WTC11 (cell line): ENCODE data around the gene TAC3. TPM values are rescaled to one million over a fixed set of nuclear protein-coding genes. Genes with fewer than 3 reads are reported as not detected.

Experiments used
- ATAC-seq: fragments of 200-7000 bp; cut with Tn5 transposase; 2 replicates; pipeline ENCODE4 v1.10.0; 2021; ENCODE audit warnings: mild to moderate bottlenecking, moderate library complexity
- CTCF ChIA-PET: fragments of 300-600 bp; sonication (Branson Sonifier 250); formaldehyde crosslinking; loops from one replicate; lab custom pipeline; 2021; ENCODE audit warnings: antibody characterized with exemption; lab: Charles Lee
- POLR2A ChIA-PET: fragments of 350-600 bp; sonication (Branson Sonifier 250); formaldehyde crosslinking; loops from one replicate; lab custom pipeline; 2021; ENCODE audit warnings: antibody characterized with exemption; lab: Charles Lee
- DNase-seq: peaks from one replicate; pipeline ENCODE4 v3.0.0; 2021; ENCODE audit warnings: low spot score
- H3K27ac Mint-ChIP-seq: 2 replicates; pipeline ENCODE4 v1.8.0; 2021; ENCODE audit warnings: mixed read lengths
- H3K27me3 Mint-ChIP-seq: 2 replicates; pipeline ENCODE4 v1.8.0; 2021; ENCODE audit warnings: low read depth, mild to moderate bottlenecking, moderate library complexity, mixed read lengths
- H3K36me3 Mint-ChIP-seq: 2 replicates; pipeline ENCODE4 v1.8.0; 2021; ENCODE audit warnings: mixed read lengths
- H3K4me1 Mint-ChIP-seq: 2 replicates; pipeline ENCODE4 v1.8.0; 2022; ENCODE audit warnings: mixed read lengths
- H3K4me3 Mint-ChIP-seq: 2 replicates; pipeline ENCODE4 v1.8.0; 2021; ENCODE audit warnings: mild to moderate bottlenecking, moderate library complexity, mixed read lengths
- H3K9me3 Mint-ChIP-seq: 2 replicates; pipeline ENCODE4 v1.8.0; 2021; ENCODE audit warnings: mixed read lengths
- EMX1 ChIP-seq: fragments of 250-450 bp; sonication (Bioruptor Pico); IDR thresholded peaks from 2 replicates; pipeline ENCODE4 v1.8.0; 2021; ENCODE audit warnings: mild to moderate bottlenecking
- ESRRA ChIP-seq: sonication (generic); formaldehyde crosslinking; IDR thresholded peaks from 2 replicates; pipeline ENCODE4 v1.8.1; 2022; ENCODE audit warnings: mild to moderate bottlenecking, missing genetic modification reagents, borderline replicate concordance
- GABPB1 ChIP-seq: sonication (generic); formaldehyde crosslinking; IDR thresholded peaks from 2 replicates; pipeline ENCODE4 v1.8.1; 2023; ENCODE audit warnings: mild to moderate bottlenecking, missing genetic modification reagents
- HMGXB4 ChIP-seq: sonication (generic); formaldehyde crosslinking; IDR thresholded peaks from 2 replicates; pipeline ENCODE4 v1.8.1; 2023; ENCODE audit warnings: mild to moderate bottlenecking, moderate library complexity, missing genetic modification reagents
- IRF2 ChIP-seq: sonication (generic); formaldehyde crosslinking; IDR thresholded peaks from 2 replicates; pipeline ENCODE4 v1.8.0; 2022; ENCODE audit warnings: low read depth, missing genetic modification reagents, borderline replicate concordance
- MYBL2 ChIP-seq: sonication (generic); formaldehyde crosslinking; IDR thresholded peaks from 2 replicates; pipeline ENCODE4 v1.8.1; 2023; ENCODE audit warnings: mild to moderate bottlenecking, moderate library complexity, missing genetic modification reagents
- NFATC4 ChIP-seq: fragments of 250-450 bp; sonication (Bioruptor Pico); IDR thresholded peaks from 2 replicates; pipeline ENCODE4 v1.9.0; 2021; ENCODE audit warnings: mild to moderate bottlenecking
- NFYB ChIP-seq: sonication (generic); formaldehyde crosslinking; conservative IDR thresholded peaks from 2 replicates; pipeline ENCODE4 v1.8.0; 2022; ENCODE audit warnings: low read depth, missing genetic modification reagents
- NR2C2 ChIP-seq: sonication (generic); formaldehyde crosslinking; IDR thresholded peaks from 2 replicates; pipeline ENCODE4 v1.8.0; 2022; ENCODE audit warnings: mild to moderate bottlenecking, missing genetic modification reagents
- PREB ChIP-seq: sonication (generic); formaldehyde crosslinking; IDR thresholded peaks from 2 replicates; pipeline ENCODE4 v1.8.1; 2022; ENCODE audit warnings: mild to moderate bottlenecking, missing genetic modification reagents, moderate library complexity, borderline replicate concordance
- PRRX2 ChIP-seq: fragments of 250-450 bp; sonication (Bioruptor Pico); IDR thresholded peaks from 2 replicates; pipeline ENCODE4 v1.8.0; 2021; ENCODE audit warnings: mild to moderate bottlenecking
- RORB ChIP-seq: fragments of 250-450 bp; sonication (Bioruptor Pico); IDR thresholded peaks from 2 replicates; pipeline ENCODE4 v1.9.0; 2021; ENCODE audit warnings: mild to moderate bottlenecking
- TP53 ChIP-seq: sonication (generic); formaldehyde crosslinking; IDR thresholded peaks from 2 replicates; pipeline ENCODE4 v1.8.1; 2023; ENCODE audit warnings: mild to moderate bottlenecking, missing genetic modification reagents
- ZNF121 ChIP-seq: sonication (generic); formaldehyde crosslinking; IDR thresholded peaks from 2 replicates; pipeline ENCODE4 v1.8.0; 2023; ENCODE audit warnings: missing genetic modification reagents
- ZNF138 ChIP-seq: sonication (generic); formaldehyde crosslinking; conservative IDR thresholded peaks from 2 replicates; pipeline ENCODE4 v1.8.1; 2022; ENCODE audit warnings: mild to moderate bottlenecking, moderate library complexity, missing genetic modification reagents
- ZNF317 ChIP-seq: sonication (generic); formaldehyde crosslinking; IDR thresholded peaks from 2 replicates; pipeline ENCODE4 v1.8.1; 2023; ENCODE audit warnings: low read depth, mild to moderate bottlenecking, moderate library complexity, missing genetic modification reagents, borderline replicate concordance
- ZNF396 ChIP-seq: fragments of 250-450 bp; sonication (Bioruptor Pico); IDR thresholded peaks from 2 replicates; pipeline ENCODE4 v1.8.0; 2021; ENCODE audit warnings: mild to moderate bottlenecking, moderate library complexity, borderline replicate concordance
- ZNF416 ChIP-seq: fragments of 250-450 bp; sonication (Bioruptor Pico); IDR thresholded peaks from 2 replicates; pipeline ENCODE4 v1.9.0; 2021; ENCODE audit warnings: mild to moderate bottlenecking, inconsistent platforms
- total RNA-seq: library from RNA; stranded (reverse); gene quantifications from 3 replicates; pipeline ENCODE4 v1.2.3, GENCODE V29; 2021
- TF ChIP-seq, protein P1 (sequence below): fragments of 250-450 bp; sonication (Bioruptor Pico); conservative IDR thresholded peaks from 2 replicates; pipeline ENCODE4 v1.9.0; 2021; ENCODE audit warnings: mild to moderate bottlenecking
- TF ChIP-seq, protein P2 (sequence below): sonication (generic); formaldehyde crosslinking; conservative IDR thresholded peaks from 2 replicates; pipeline ENCODE4 v1.8.1; 2023; ENCODE audit warnings: mild to moderate bottlenecking, low read depth, missing genetic modification reagents, moderate library complexity
- TF ChIP-seq, protein P3 (sequence below): sonication (generic); formaldehyde crosslinking; IDR thresholded peaks from 2 replicates; pipeline ENCODE4 v1.8.1; 2022; ENCODE audit warnings: mild to moderate bottlenecking, moderate library complexity, missing genetic modification reagents
- TF ChIP-seq, protein P4 (sequence below): sonication (generic); formaldehyde crosslinking; IDR thresholded peaks from 2 replicates; pipeline ENCODE4 v1.8.0; 2023; ENCODE audit warnings: mild to moderate bottlenecking, missing genetic modification reagents

Gene TAC3
- total RNA-seq, 1 experiment from 2014 or later: 4.1 TPM

DNA sequence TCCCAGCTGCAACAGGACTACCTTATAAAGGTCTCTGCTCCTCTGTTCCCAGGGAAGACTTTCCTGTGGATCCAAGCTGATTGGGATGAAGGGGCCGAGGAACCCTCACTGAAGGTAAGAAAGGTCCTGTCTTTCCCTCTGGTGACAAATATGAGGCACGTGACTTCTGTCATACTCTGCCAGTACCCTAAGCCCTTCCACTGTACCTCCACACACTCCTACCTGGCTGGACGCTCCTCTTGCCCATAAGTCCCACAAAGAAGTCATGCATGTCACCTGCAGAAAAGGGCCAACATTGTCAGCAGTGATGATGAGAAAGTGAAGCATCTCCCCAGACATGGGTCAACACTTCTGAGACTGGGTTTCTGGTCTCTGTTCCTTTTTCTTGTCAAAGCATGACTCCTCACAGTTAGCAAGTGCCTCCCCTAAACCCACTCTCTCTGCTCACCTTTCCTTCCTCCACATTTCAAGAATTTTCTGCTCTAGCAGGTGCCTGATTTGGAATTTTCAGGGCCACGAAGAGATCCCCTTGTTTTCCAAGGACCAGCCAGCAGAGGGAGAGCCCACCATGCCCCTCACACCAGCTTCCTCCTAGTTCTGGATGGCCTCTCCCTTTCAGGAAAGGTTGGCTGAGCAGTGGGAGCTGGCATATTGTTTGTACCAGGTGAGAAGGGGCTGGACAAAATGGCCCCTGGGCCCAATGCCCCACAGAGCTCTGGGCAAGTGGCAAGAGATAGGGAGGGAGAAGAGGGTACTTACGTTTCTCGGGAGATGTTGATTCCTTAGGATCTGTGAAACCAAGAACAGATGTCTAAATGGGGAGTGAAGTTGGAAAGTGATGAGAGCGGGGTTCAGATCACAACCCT, 3.5 kb downstream of the TAC3 start (continued):
- TF ChIP-seq ZNF317 (CRISPR knock-in tag) (no peak), EMX1 (CRISPR knock-in tag) (no peak), RORB (CRISPR knock-in tag) (no peak), HMGXB4 (CRISPR knock-in tag) (no peak), PRRX2 (CRISPR knock-in tag) (no peak)
- TF ChIP-seq, protein P1, sequence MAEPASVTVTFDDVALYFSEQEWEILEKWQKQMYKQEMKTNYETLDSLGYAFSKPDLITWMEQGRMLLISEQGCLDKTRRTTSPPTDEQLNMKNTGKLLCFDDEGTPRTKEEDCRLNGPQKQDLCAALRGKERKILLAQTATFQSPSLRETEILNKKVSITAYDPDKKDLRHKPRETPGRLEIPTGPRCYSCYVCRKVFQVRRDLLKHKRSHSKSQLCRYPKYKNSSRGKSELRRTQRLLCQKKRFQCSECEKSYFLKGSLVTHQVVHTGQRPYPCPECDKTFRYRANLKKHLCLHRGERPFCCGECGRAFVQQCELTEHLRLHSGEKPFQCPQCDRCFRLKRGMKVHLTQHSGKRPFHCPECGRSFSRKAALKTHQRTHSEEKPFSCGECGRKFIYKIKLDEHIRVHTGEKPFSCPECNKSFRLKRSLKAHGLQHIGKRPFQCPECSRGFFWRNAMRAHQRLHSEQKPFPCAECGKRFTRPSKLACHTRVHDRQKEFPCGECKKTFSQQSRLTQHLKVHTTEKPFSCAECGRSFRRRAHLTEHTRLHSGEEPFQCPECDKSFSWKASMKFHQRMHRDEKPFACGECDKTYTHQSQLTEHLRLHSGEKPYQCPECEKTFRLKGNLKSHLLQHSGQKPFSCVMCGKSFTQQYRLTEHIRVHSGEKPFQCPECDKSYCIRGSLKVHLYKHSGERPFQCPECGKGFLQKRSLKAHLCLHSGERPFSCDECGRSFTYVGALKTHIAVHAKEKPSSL: no peak

DNA sequence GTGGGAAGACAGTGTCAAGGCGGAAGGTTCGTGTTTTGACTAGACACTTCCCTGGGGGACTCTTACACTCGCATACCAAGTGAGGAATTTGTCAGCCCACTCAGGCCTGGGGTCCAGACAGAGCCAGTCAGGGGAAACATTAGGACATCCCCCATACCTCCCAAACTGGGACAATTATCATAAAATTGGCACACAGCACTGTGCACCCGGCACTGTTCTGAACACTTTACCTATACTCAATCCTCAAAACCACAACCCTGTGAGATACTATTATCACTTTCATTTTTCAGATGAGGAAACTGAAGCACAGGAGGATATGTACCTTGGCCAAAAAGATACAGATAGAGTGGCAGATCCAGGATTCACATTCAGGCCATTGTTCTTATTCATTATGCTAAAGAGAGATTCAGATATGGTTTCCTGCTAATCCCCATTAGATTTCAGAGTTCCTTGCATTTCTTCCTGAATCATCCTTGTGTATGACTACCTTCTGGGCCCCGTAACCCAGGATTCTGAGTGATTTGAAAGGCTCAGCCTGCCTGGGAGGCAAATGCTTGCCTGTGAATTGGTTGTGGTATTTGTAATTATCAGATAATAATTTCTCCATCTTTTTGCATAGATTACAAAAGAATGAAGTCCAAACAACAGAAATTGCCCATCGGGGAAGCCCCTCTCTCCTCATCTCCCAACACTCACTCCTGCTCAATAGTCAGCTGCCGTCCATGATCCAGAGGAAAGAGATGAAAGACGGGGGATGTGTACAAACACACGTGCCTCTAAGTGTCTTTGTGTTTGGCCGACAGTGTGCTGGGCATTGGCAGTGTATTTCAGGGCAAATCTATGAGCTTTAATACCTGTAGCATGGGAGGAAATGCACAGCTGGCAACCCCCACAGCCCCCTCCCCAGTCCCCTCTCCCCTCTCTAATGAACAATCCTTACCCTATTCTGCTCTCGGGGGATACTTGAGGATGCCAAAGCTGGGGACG, 4.6 kb downstream of the TAC3 start:
- DNase-seq (no peak), ATAC-seq (no peak)
- H3K4me3 Mint-ChIP-seq: no peak overlapping the region
- no peak overlapping the region; the same call in 1 of the 2 replicates for H3K27ac Mint-ChIP-seq
- ChIA-PET POLR2A (no interaction called here), CTCF (interaction anchor here (0.6 to 3.3 kb wide), 10 partner anchors 10 to 202 kb away, joined by 3 to 33 read pairs (median 4); partner anchors contain the start of genes NEMP1 and STAT6)
- H3K27me3 Mint-ChIP-seq: peaks cover 4% of the 10 kb centered on the region
- no peaks in the 10 kb centered on the region for H3K36me3 Mint-ChIP-seq
- H3K4me1 Mint-ChIP-seq: peaks cover 57% of the 10 kb centered on the region
- TF ChIP-seq, protein P2, sequence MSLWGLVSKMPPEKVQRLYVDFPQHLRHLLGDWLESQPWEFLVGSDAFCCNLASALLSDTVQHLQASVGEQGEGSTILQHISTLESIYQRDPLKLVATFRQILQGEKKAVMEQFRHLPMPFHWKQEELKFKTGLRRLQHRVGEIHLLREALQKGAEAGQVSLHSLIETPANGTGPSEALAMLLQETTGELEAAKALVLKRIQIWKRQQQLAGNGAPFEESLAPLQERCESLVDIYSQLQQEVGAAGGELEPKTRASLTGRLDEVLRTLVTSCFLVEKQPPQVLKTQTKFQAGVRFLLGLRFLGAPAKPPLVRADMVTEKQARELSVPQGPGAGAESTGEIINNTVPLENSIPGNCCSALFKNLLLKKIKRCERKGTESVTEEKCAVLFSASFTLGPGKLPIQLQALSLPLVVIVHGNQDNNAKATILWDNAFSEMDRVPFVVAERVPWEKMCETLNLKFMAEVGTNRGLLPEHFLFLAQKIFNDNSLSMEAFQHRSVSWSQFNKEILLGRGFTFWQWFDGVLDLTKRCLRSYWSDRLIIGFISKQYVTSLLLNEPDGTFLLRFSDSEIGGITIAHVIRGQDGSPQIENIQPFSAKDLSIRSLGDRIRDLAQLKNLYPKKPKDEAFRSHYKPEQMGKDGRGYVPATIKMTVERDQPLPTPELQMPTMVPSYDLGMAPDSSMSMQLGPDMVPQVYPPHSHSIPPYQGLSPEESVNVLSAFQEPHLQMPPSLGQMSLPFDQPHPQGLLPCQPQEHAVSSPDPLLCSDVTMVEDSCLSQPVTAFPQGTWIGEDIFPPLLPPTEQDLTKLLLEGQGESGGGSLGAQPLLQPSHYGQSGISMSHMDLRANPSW (CRISPR knock-in tag): no peak
- no peak for TF ChIP-seq NFATC4 (CRISPR knock-in tag)
- TF ChIP-seq PREB (CRISPR knock-in tag): no peak
- no peak for TF ChIP-seq ZNF416 (CRISPR knock-in tag)
- no peak for TF ChIP-seq TP53 (CRISPR knock-in tag)
- TF ChIP-seq NFYB (CRISPR knock-in tag): no peak
- TF ChIP-seq ESRRA (CRISPR knock-in tag): no peak
- TF ChIP-seq GABPB1: no peak
- no peak for TF ChIP-seq ZNF138 (CRISPR knock-in tag)
- TF ChIP-seq, protein P3, sequence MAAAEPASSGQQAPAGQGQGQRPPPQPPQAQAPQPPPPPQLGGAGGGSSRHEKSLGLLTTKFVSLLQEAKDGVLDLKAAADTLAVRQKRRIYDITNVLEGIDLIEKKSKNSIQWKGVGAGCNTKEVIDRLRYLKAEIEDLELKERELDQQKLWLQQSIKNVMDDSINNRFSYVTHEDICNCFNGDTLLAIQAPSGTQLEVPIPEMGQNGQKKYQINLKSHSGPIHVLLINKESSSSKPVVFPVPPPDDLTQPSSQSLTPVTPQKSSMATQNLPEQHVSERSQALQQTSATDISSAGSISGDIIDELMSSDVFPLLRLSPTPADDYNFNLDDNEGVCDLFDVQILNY (CRISPR knock-in tag): no peak
- TF ChIP-seq, protein P4, sequence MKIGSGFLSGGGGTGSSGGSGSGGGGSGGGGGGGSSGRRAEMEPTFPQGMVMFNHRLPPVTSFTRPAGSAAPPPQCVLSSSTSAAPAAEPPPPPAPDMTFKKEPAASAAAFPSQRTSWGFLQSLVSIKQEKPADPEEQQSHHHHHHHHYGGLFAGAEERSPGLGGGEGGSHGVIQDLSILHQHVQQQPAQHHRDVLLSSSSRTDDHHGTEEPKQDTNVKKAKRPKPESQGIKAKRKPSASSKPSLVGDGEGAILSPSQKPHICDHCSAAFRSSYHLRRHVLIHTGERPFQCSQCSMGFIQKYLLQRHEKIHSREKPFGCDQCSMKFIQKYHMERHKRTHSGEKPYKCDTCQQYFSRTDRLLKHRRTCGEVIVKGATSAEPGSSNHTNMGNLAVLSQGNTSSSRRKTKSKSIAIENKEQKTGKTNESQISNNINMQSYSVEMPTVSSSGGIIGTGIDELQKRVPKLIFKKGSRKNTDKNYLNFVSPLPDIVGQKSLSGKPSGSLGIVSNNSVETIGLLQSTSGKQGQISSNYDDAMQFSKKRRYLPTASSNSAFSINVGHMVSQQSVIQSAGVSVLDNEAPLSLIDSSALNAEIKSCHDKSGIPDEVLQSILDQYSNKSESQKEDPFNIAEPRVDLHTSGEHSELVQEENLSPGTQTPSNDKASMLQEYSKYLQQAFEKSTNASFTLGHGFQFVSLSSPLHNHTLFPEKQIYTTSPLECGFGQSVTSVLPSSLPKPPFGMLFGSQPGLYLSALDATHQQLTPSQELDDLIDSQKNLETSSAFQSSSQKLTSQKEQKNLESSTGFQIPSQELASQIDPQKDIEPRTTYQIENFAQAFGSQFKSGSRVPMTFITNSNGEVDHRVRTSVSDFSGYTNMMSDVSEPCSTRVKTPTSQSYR (CRISPR knock-in tag): no peak
- TF ChIP-seq NR2C2 (CRISPR knock-in tag): no peak
- no peak for TF ChIP-seq EMX1 (CRISPR knock-in tag)
- TF ChIP-seq IRF2 (CRISPR knock-in tag): no peak
- TF ChIP-seq MYBL2: no peak
- no peak for TF ChIP-seq ZNF396 (CRISPR knock-in tag)
- no peak for TF ChIP-seq ZNF121 (CRISPR knock-in tag)
- no peaks in the 10 kb centered on the region for H3K9me3 Mint-ChIP-seq
